K562 treated with DMSO at 1 percent for 48 hours (cell line): ENCODE results near the gene CDKL4. TPM values are rescaled to one million over a fixed set of nuclear protein-coding genes. Genes with fewer than 3 reads are reported as not detected.

Experiments
- total RNA-seq: library from RNA; unstranded; fragments of 300-600 nt; gene quantifications from 2 replicates; pipeline ENCODE4 v1.2.3, GENCODE V29; 2022; ENCODE audit warnings: low replicate concordance; ENCODE audit errors: extremely low read depth

Gene CDKL4
- not detected in 2 replicates for total RNA-seq

GRCh38 chr2:39243469-39244123, at the start of gene CDKL4:
Gene CDKL4 (minus strand): TSS chr2:39243970.

Other genes with a start within 250 kb of the CDKL4 start
- not detected in 2 replicates for gene SOS1, start 122.9 kb downstream of the CDKL4 start, total RNA-seq
- not detected in 2 replicates for gene MAP4K3, start 193.3 kb upstream of the CDKL4 start, total RNA-seq